Hepatocyte (in vitro differentiated cells): Measurements from ENCODE around the gene COL19A1. TPM values are rescaled to one million over a fixed set of nuclear protein-coding genes. Genes with fewer than 3 reads are reported as not detected.

ENCODE experiments used
- DNase-seq: peaks from one replicate; pipeline ENCODE4 v3.0.0-alpha.2; 2016; ENCODE audit warnings: low spot score
- H2AFZ ChIP-seq: fragments of 200-600 bp; sonication (generic); 2 replicates; pipeline ENCODE4 v1.6.0; 2016; ENCODE audit warnings: antibody characterized with exemption, mild to moderate bottlenecking
- H3K27ac ChIP-seq: fragments of 200-600 bp; sonication (generic); 2 replicates; pipeline ENCODE4 v1.5.1; 2016; ENCODE audit warnings: mild to moderate bottlenecking
- H3K27me3 ChIP-seq: fragments of 200-600 bp; sonication (generic); 2 replicates; pipeline ENCODE4 v1.6.1; 2016
- H3K36me3 ChIP-seq: fragments of 200-600 bp; sonication (generic); replicated peaks from 2 replicates; pipeline ENCODE4 v1.5.1; 2016; ENCODE audit warnings: low read depth; ENCODE audit not compliant: insufficient read depth
- H3K4me1 ChIP-seq: fragments of 200-600 bp; sonication (generic); 2 replicates; pipeline ENCODE4 v1.5.1; 2016; ENCODE audit warnings: mild to moderate bottlenecking, moderate library complexity; ENCODE audit not compliant: insufficient read depth
- H3K4me2 ChIP-seq: fragments of 200-600 bp; sonication (generic); 2 replicates; pipeline ENCODE4 v1.6.0; 2016
- H3K4me3 ChIP-seq: fragments of 200-600 bp; sonication (generic); 2 replicates; pipeline ENCODE4 v1.5.1; 2016; ENCODE audit warnings: mild to moderate bottlenecking
- H3K79me2 ChIP-seq: fragments of 200-600 bp; sonication (generic); 2 replicates; pipeline ENCODE4 v1.6.0; 2017; ENCODE audit warnings: mild to moderate bottlenecking
- H3K9me2 ChIP-seq: fragments of 200-600 bp; sonication (generic); replicated peaks from 2 replicates; pipeline ENCODE4 v1.6.0; 2017; ENCODE audit warnings: mild to moderate bottlenecking; ENCODE audit not compliant: insufficient read depth
- H3K9me3 ChIP-seq: fragments of 200-600 bp; sonication (generic); 2 replicates; pipeline ENCODE4 v1.5.1; 2016; ENCODE audit warnings: low read depth, mild to moderate bottlenecking
- H4K20me1 ChIP-seq: fragments of 200-600 bp; sonication (generic); 2 replicates; pipeline ENCODE4 v1.6.0; 2016; ENCODE audit warnings: mild to moderate bottlenecking; ENCODE audit not compliant: insufficient read depth, poor library complexity, severe bottlenecking
- EZH2 ChIP-seq: fragments of 200-600 bp; sonication (generic); IDR thresholded peaks from 2 replicates; pipeline ENCODE4 v1.6.1; 2016; ENCODE audit warnings: antibody characterized with exemption, mild to moderate bottlenecking, borderline replicate concordance
- EZH2phosphoT487 ChIP-seq: fragments of 200-600 bp; sonication (generic); IDR thresholded peaks from one replicate; pipeline ENCODE4 v1.6.1; 2018; ENCODE audit warnings: antibody characterized with exemption, mild to moderate bottlenecking, low read depth, moderate library complexity; ENCODE audit not compliant: unreplicated experiment, severe bottlenecking
- WGBS: methylation state at CpG from one replicate; pipeline ENCODE4 v1.1.6; 2016; ENCODE audit warnings: low lambda C conversion rate; ENCODE audit errors: missing lambda C conversion rate; 5-methylcytosine and 5-hydroxymethylcytosine counted together
- polyA plus RNA-seq: library from polyadenylated mRNA; unstranded; fragments of >200 nt; fragmentation: Nextera tagmentation; extraction: Ambion mirVana; gene quantifications from 2 replicates; pipeline ENCODE4 v1.2.1, GENCODE V29; 2016
- total RNA-seq: library from RNA; depleted of rRNA; stranded (reverse); fragments of >200 nt; gene quantifications from 2 replicates; pipeline ENCODE4 v1.2.3, GENCODE V29; 2014
- TF ChIP-seq, protein P1 (sequence below): fragments of 200-600 bp; sonication (generic); IDR thresholded peaks from 2 replicates; pipeline ENCODE4 v1.5.1; 2016; ENCODE audit warnings: antibody characterized with exemption, mild to moderate bottlenecking; ENCODE audit not compliant: poor library complexity

The COL19A1 gene
- total and polyA plus RNA-seq, 2 experiments from 2014 or later: 1.1 to 1.2 TPM

DNA sequence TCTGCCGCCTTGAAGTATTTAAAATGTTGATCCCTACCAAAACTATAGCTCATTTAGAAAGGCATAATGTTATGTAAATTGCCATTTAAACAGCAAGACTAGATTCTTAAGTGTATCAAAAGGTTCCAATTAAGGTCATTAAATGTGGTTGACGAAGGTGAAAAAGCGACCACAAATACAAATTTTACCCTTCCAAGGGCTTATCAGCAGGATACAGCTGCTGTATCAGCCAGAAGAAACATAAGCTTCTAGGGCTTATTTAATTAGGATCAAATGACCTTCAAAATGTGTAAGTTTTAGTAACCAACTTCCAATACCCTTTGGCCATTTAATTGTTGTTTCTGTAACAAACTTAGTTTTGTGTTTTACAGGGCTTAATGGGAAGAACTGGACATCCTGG lies 296.6 kb downstream of the COL19A1 start:
- 78% methylated on average over 3 of the region's 3 CpGs for WGBS
- Histone ChIP-seq H3K27me3 (peaks cover 3% of the 10 kb centered on the region), H4K20me1 (no peaks in the 10 kb centered on the region), H3K27ac (no peak overlapping the region), H3K9me2 (no peaks in the 10 kb centered on the region), H3K9me3 (no peaks in the 10 kb centered on the region), H3K36me3 (no peaks in the 10 kb centered on the region), H3K4me1 (no peaks in the 10 kb centered on the region), H3K79me2 (no peaks in the 10 kb centered on the region), H3K4me3 (no peak overlapping the region), H2AFZ (no peak overlapping the region), H3K4me2 (no peak overlapping the region)
- TF ChIP-seq, protein P1, sequence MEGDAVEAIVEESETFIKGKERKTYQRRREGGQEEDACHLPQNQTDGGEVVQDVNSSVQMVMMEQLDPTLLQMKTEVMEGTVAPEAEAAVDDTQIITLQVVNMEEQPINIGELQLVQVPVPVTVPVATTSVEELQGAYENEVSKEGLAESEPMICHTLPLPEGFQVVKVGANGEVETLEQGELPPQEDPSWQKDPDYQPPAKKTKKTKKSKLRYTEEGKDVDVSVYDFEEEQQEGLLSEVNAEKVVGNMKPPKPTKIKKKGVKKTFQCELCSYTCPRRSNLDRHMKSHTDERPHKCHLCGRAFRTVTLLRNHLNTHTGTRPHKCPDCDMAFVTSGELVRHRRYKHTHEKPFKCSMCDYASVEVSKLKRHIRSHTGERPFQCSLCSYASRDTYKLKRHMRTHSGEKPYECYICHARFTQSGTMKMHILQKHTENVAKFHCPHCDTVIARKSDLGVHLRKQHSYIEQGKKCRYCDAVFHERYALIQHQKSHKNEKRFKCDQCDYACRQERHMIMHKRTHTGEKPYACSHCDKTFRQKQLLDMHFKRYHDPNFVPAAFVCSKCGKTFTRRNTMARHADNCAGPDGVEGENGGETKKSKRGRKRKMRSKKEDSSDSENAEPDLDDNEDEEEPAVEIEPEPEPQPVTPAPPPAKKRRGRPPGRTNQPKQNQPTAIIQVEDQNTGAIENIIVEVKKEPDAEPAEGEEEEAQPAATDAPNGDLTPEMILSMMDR: no peak
- no peak for TF ChIP-seq EZH2
- TF ChIP-seq EZH2phosphoT487: no peak
- DNase-seq: no peak

GRCh38 chr6:70163795-70164194 lies 297.4 kb downstream of the COL19A1 start:
- no peaks in the 10 kb centered on the region for H3K79me2 ChIP-seq
- H3K4me2 ChIP-seq: no peak overlapping the region
- no peak for DNase-seq
- H4K20me1 ChIP-seq: no peaks in the 10 kb centered on the region
- H3K4me3 ChIP-seq: no peak overlapping the region
- WGBS: 98% methylated on average over 3 of the region's 3 CpGs
- no peak for TF ChIP-seq EZH2
- TF ChIP-seq, protein P1: no peak
- no peak for TF ChIP-seq EZH2phosphoT487
- H3K27me3 ChIP-seq: peaks cover 3% of the 10 kb centered on the region
- H3K4me1 ChIP-seq: no peaks in the 10 kb centered on the region
- no peak overlapping the region for H3K27ac ChIP-seq
- no peak overlapping the region for H2AFZ ChIP-seq
- H3K9me2 ChIP-seq: no peaks in the 10 kb centered on the region
- no peaks in the 10 kb centered on the region for H3K9me3 ChIP-seq
- H3K36me3 ChIP-seq: no peaks in the 10 kb centered on the region

DNA sequence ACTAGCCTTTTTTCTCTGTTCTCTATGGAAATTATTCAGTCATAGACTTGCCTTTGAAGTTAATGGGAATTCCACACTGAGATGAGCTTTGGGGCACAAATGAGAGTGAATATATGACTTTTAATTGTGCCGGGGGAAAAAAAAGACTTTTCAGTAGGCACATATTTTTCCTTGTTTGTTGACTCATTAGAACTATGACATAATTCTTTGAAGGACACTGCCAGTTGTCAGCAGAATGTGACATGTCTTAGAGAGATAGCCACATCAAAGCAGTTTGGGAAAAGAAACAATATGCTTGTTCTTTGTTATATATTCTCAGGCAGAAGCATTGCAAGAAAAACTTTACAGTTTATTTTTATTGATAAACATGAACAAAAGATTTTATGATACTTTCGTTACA lies 298.2 kb downstream of the COL19A1 start:
- Histone ChIP-seq H3K79me2 (no peaks in the 10 kb centered on the region), H3K9me3 (no peaks in the 10 kb centered on the region), H3K4me2 (no peak overlapping the region), H3K36me3 (no peaks in the 10 kb centered on the region), H3K4me3 (no peak overlapping the region), H3K9me2 (no peaks in the 10 kb centered on the region), H3K4me1 (no peaks in the 10 kb centered on the region), H4K20me1 (no peaks in the 10 kb centered on the region), H2AFZ (no peak overlapping the region), H3K27ac (no peak overlapping the region), H3K27me3 (peaks cover 3% of the 10 kb centered on the region)
- DNase-seq: no peak
- WGBS: 51% methylated on average over 2 of the region's 2 CpGs
- TF ChIP-seq EZH2 (no peak), EZH2phosphoT487 (no peak)
- TF ChIP-seq, protein P1: no peak
